K562 (cell line): ENCODE measurements around the gene PCBP2. TPM values are rescaled to one million over a fixed set of nuclear protein-coding genes. Genes with fewer than 3 reads are reported as not detected.

ENCODE experiments used
- CBX1 ChIP-seq: sonication (generic); IDR thresholded peaks from 2 replicates; pipeline ENCODE4 v1.6.1; 2016; ENCODE audit warnings: antibody characterized with exemption, low read depth, mild to moderate bottlenecking
- CEBPZ ChIP-seq: fragments of 150-350 bp; IDR thresholded peaks from 2 replicates; pipeline ENCODE4 v1.6.1; 2014; ENCODE audit warnings: low read depth, mild to moderate bottlenecking, low read length, borderline replicate concordance
- HMG20A ChIP-seq: fragments of 450-650 bp; formaldehyde crosslinking; conservative IDR thresholded peaks from 2 replicates; pipeline ENCODE4 v1.4.0; 2020; ENCODE audit warnings: mild to moderate bottlenecking, mixed read lengths
- LEF1 ChIP-seq: fragments of 450-650 bp; IDR thresholded peaks from 2 replicates; pipeline ENCODE4 v1.6.1; 2016; ENCODE audit warnings: mild to moderate bottlenecking
- NEUROD1 ChIP-seq: fragments of 150-350 bp; IDR thresholded peaks from 2 replicates; pipeline ENCODE4 v1.6.1; 2014; ENCODE audit warnings: borderline replicate concordance, low read length, low read depth; ENCODE audit not compliant: partially characterized antibody
- POLR3G ChIP-seq: IDR thresholded peaks from 2 replicates; pipeline ENCODE4 v1.6.1; 2011; ENCODE audit not compliant: insufficient read length, insufficient replicate concordance; ENCODE audit errors: extremely low read depth
- PRPF4 ChIP-seq: fragments of 200-400 bp; formaldehyde crosslinking; IDR thresholded peaks from one replicate; pipeline ENCODE4 v1.6.1; 2017; ENCODE audit warnings: low read length, low read depth, mild to moderate bottlenecking; ENCODE audit not compliant: insufficient read depth, poor library complexity, severe bottlenecking
- UBTF ChIP-seq, 2 experiments: IDR thresholded peaks; 2 replicates each; pipeline ENCODE4 v1.6.1; 2012; ENCODE audit warnings: improper control_type of control experiment in 2 of 2, low read depth in 2 of 2, low read length in 2 of 2, borderline replicate concordance in 1 of 2
- ZBTB40 ChIP-seq, 2 experiments: fragments of 450-650 bp in 1 of 2; sonication (generic) in 1 of 2; formaldehyde crosslinking in 1 of 2; IDR thresholded peaks; 2 replicates each; pipeline versions ENCODE4 v1.7.1 to v1.9.0; 2016 to 2022; ENCODE audit warnings: inconsistent platforms in 1 of 2, mild to moderate bottlenecking in 1 of 2, missing genetic modification reagents in 1 of 2
- ZNF121 ChIP-seq: sonication (generic); formaldehyde crosslinking; conservative IDR thresholded peaks from 2 replicates; pipeline ENCODE4 v1.8.0; 2022; ENCODE audit warnings: missing genetic modification reagents
- ZNF507 ChIP-seq: conservative IDR thresholded peaks from 2 replicates; pipeline ENCODE4 v1.6.1; 2017; ENCODE audit warnings: missing genetic modification characterization, missing compliant biosample characterization
- polyA plus RNA-seq, 8 experiments: library from polyadenylated mRNA; depleted of rRNA in 4 of 8; stranded (reverse) in 5 of 8; unstranded in 3 of 8; fragments of >200 nt; fragmentation: Nextera tagmentation in 2 of 8; fragmentation: Illumina TruSeq in 1 of 8; extraction: Ambion mirVana in 2 of 8; extraction: Trizol in 1 of 8; gene quantifications; 2 replicates each; pipeline versions ENCODE4 v1.2.1 to v1.2.3, GENCODE V29; 2011 to 2014; ENCODE audit warnings: inconsistent platforms in 1 of 8, missing spikeins in 1 of 8
- total RNA-seq, 7 experiments: library from RNA; depleted of rRNA in 6 of 7; stranded (reverse); fragments of >200 nt in 6 of 7; fragmentation: Illumina TruSeq in 2 of 7; extraction: Trizol in 2 of 7; gene quantifications; 2 replicates each; pipeline versions ENCODE4 v1.2.1 to v1.2.3, GENCODE V29; 2011 to 2021; ENCODE audit warnings: low replicate concordance in 1 of 7

Gene PCBP2
- total and polyA plus RNA-seq, 9 of the 15 experiments (the other 6 are each of a cell fraction or from before 2014, with no cell fraction given), result 137 to 831 (median 328) TPM

- TF ChIP-seq ZBTB40 (IDR thresholded peaks at IDR 0.05), result peak; percentile 31; the same call in 1 of the 2 replicates
- TF ChIP-seq ZBTB40 (CRISPR knock-in tag; IDR thresholded peaks at IDR 0.05), result no peak
- TF ChIP-seq LEF1, result no peak
- no peak for TF ChIP-seq HMG20A (CRISPR knock-in tag)
- no peak for TF ChIP-seq CEBPZ
- no peak for TF ChIP-seq ZNF507 (tag)
- no peak for TF ChIP-seq PRPF4
- TF ChIP-seq POLR3G, result no peak
- no peak for TF ChIP-seq CBX1
- peak; percentile 51 for TF ChIP-seq NEUROD1
- TF ChIP-seq UBTF (IDR thresholded peaks at IDR 0.05; ENCODE audit: borderline replicate concordance in 1 of 2, low read depth in 2 of 2, low read length in 2 of 2), result no peak; a peak in 1 of 4 replicates
- TF ChIP-seq ZNF121 (CRISPR knock-in tag), result no peak
Observed at GRCh38 chr12:53492830-53493609, 41.1 kb downstream of the PCBP2 start (continued).
